K562 (cell line): ENCODE results near the gene UCP3. TPM values are rescaled to one million over a fixed set of nuclear protein-coding genes. Genes with fewer than 3 reads are reported as not detected.

Experiments
- ATAC-seq: fragments of 200-7000 bp; cut with Tn5 transposase; 3 replicates; pipeline ENCODE4 v1.9.1; 2020; ENCODE audit warnings: moderate library complexity
- BruUV-seq: library from RNA; stranded (reverse); fragments of 400-500 nt; replicated peaks from 2 replicates; lab custom pipeline; 2021; lab: Mats Ljungman, UMichigan
- CTCF ChIA-PET: fragments of 300-600 bp; formaldehyde crosslinking; extraction: SDS; loops from one replicate; lab custom pipeline; 2021; ENCODE audit warnings: low intra/inter-chr PET ratio; lab: Yijun Ruan, JAX
- POLR2A ChIA-PET: fragments of 300-600, 350-650 bp; sonication (Branson Sonifier 250); formaldehyde crosslinking; extraction: SDS; loops from one replicate; lab custom pipeline; 2021; ENCODE audit warnings: antibody characterized with exemption, inconsistent platforms; lab: Yijun Ruan, JAX
- DNase-seq, 4 experiments: peaks; one replicate each; pipeline versions ENCODE4 v3.0.0 to v3.0.0-alpha.2; 2011 to 2018; ENCODE audit warnings: low spot score in 3 of 4, mixed read lengths in 3 of 4; ENCODE audit errors: extremely low read depth in 1 of 4
- FAIRE-seq: peaks from 2 replicates; lab custom pipeline; 2011; peaks lifted over from hg19 to GRCh38; lab: Jason Lieb, UNC
- H2AFZ ChIP-seq: 2 replicates; pipeline ENCODE4 v1.6.0; 2011; ENCODE audit warnings: low read depth, low read length, control low read depth, inconsistent platforms
- H3K27ac ChIP-seq: fragments of 200-600 bp; 3 replicates; pipeline ENCODE4 v1.8.0; 2011; ENCODE audit warnings: low read depth, mild to moderate bottlenecking, control low read depth, inconsistent platforms, low read length, moderate library complexity, mixed read lengths; ENCODE audit errors: extremely low read depth
- H3K27me3 ChIP-seq, 2 experiments: fragments of 300-600 bp in 1 of 2; 2 replicates in 1 of 2; 3 replicates in 1 of 2; pipeline versions ENCODE4 v1.6.0 to v1.8.0; 2011; ENCODE audit warnings: inconsistent platforms in 2 of 2, low read length in 2 of 2, mild to moderate bottlenecking in 1 of 2, mixed read lengths in 1 of 2, moderate library complexity in 1 of 2; ENCODE audit not compliant: control insufficient read depth in 2 of 2, insufficient read depth in 2 of 2
- H3K36me3 ChIP-seq: fragments of 300-600 bp; 3 replicates; pipeline ENCODE4 v1.8.0; 2011; ENCODE audit warnings: mild to moderate bottlenecking, low read length, inconsistent platforms; ENCODE audit not compliant: control insufficient read depth, insufficient read depth
- H3K4me1 ChIP-seq, 2 experiments: fragments of 200-600 bp in 1 of 2; replicated peaks in 1 of 2; 2 replicates in 1 of 2; 3 replicates in 1 of 2; pipeline versions ENCODE4 v1.5.1 to v1.8.0; 2011; ENCODE audit warnings: inconsistent platforms in 2 of 2, low read length in 2 of 2, mild to moderate bottlenecking in 1 of 2, mixed read lengths in 1 of 2, moderate library complexity in 1 of 2; ENCODE audit not compliant: control insufficient read depth in 2 of 2, insufficient read depth in 2 of 2
- H3K4me2 ChIP-seq: 2 replicates; pipeline ENCODE4 v1.6.1; 2011; ENCODE audit warnings: low read length, control low read depth, inconsistent platforms, mixed read lengths; ENCODE audit not compliant: insufficient read depth
- H3K4me3 ChIP-seq: fragments of 200-600 bp; sonication (generic), shearing (Covaris generic); 2 replicates; pipeline ENCODE4 v1.5.1; 2016; ENCODE audit warnings: control low read depth, inconsistent platforms
- H3K79me2 ChIP-seq: fragments of 200-600 bp; 3 replicates; pipeline ENCODE4 v1.8.0; 2011; ENCODE audit warnings: low read length, inconsistent platforms; ENCODE audit not compliant: control insufficient read depth, insufficient read depth
- H3K9ac ChIP-seq, 2 experiments: 2 replicates each; pipeline versions ENCODE4 v1.6.0 to v1.6.1; 2011; ENCODE audit warnings: low read depth in 2 of 2, low read length in 2 of 2, control low read depth in 1 of 2, inconsistent platforms in 1 of 2, mild to moderate bottlenecking in 1 of 2, mixed read lengths in 1 of 2; ENCODE audit not compliant: insufficient read depth in 1 of 2
- H3K9me1 ChIP-seq: one replicate; pipeline ENCODE4 v1.6.0; 2011; ENCODE audit warnings: inconsistent platforms, mild to moderate bottlenecking, low read length, moderate library complexity; ENCODE audit not compliant: control insufficient read depth, insufficient read depth
- H3K9me3 ChIP-seq: replicated peaks from 2 replicates; pipeline ENCODE4 v1.5.1; 2011; ENCODE audit warnings: low read depth, low read length, inconsistent platforms; ENCODE audit not compliant: control insufficient read depth, insufficient read depth
- H4K20me1 ChIP-seq: replicated peaks from 2 replicates; pipeline ENCODE4 v1.6.1; 2011; ENCODE audit warnings: low read length, inconsistent platforms, mixed read lengths; ENCODE audit not compliant: control insufficient read depth, insufficient read depth
- CEBPG ChIP-seq, 3 experiments: fragments of 200-800 bp in 1 of 3; sonication (Bioruptor generic) in 1 of 3; sonication (generic) in 1 of 3; formaldehyde crosslinking in 1 of 3; IDR thresholded peaks in 2 of 3; conservative IDR thresholded peaks in 1 of 3; 2 replicates each; pipeline versions ENCODE4 v1.6.1 to v1.8.0; 2016 to 2022; ENCODE audit warnings: missing compliant biosample characterization in 2 of 3, missing genetic modification characterization in 2 of 3, mild to moderate bottlenecking in 1 of 3, missing genetic modification reagents in 1 of 3
- EGR1 ChIP-seq: fragments of 450-650 bp; conservative IDR thresholded peaks from 2 replicates; pipeline ENCODE4 v1.6.1; 2017; ENCODE audit warnings: mild to moderate bottlenecking
- NONO ChIP-seq, 2 experiments: fragments of 200-400 bp in 1 of 2; fragments of 450-650 bp in 1 of 2; formaldehyde crosslinking in 1 of 2; IDR thresholded peaks; 2 replicates each; pipeline ENCODE4 v1.6.1; 2017; ENCODE audit warnings: low read depth in 2 of 2, mild to moderate bottlenecking in 2 of 2, moderate library complexity in 2 of 2, low read length in 1 of 2
- POLR2A ChIP-seq: fragments of 450-650 bp; conservative IDR thresholded peaks from 2 replicates; pipeline ENCODE4 v1.6.1; 2016
- POLR2AphosphoS5 ChIP-seq: IDR thresholded peaks from 2 replicates; pipeline ENCODE4 v1.6.1; 2011; ENCODE audit warnings: mild to moderate bottlenecking, low read depth, low read length, moderate library complexity; ENCODE audit not compliant: control insufficient read depth, insufficient read depth
- POLR2B ChIP-seq: fragments of 450-650 bp; IDR thresholded peaks from 2 replicates; pipeline ENCODE4 v1.6.1; 2018; ENCODE audit warnings: low read depth; ENCODE audit not compliant: partially characterized antibody
- SREBF1 ChIP-seq: fragments of 150-350 bp; IDR thresholded peaks from 2 replicates; pipeline ENCODE4 v1.6.1; 2014; ENCODE audit warnings: antibody characterized with exemption, low read depth, low read length, borderline replicate concordance
- SUPT5H ChIP-seq: fragments of 450-650 bp; IDR thresholded peaks from 2 replicates; pipeline ENCODE4 v1.6.1; 2016
- TCF3 ChIP-seq: sonication (generic); formaldehyde crosslinking; IDR thresholded peaks from 2 replicates; pipeline ENCODE4 v1.4.0; 2020; ENCODE audit warnings: mild to moderate bottlenecking, missing genetic modification reagents
- TEAD1 ChIP-seq, 2 experiments: fragments of 450-650 bp in 1 of 2; sonication (generic) in 1 of 2; formaldehyde crosslinking; IDR thresholded peaks; 2 replicates each; pipeline versions ENCODE4 v1.4.0 to v1.8.0; 2020 to 2022; ENCODE audit warnings: mild to moderate bottlenecking in 2 of 2, missing genetic modification reagents in 1 of 2
- ZNF695 ChIP-seq: fragments of 450-650 bp; formaldehyde crosslinking; IDR thresholded peaks from 2 replicates; pipeline ENCODE4 v1.4.0; 2020; ENCODE audit warnings: mild to moderate bottlenecking, moderate library complexity
- WGBS: fragments of 100-300 bp; shearing (Covaris generic); methylation state at CpG from one replicate; pipeline ENCODE4 v1.1.6; 2016; ENCODE audit warnings: low coverage, mixed read lengths; ENCODE audit not compliant: insufficient coverage; ENCODE audit errors: missing lambda C conversion rate; 5-methylcytosine and 5-hydroxymethylcytosine counted together
- in situ Hi-C: fragments of 300-500 bp; cut with MboI; formaldehyde crosslinking; loops from 4 replicates; pipeline ENCODE4 v1.15.0; 2018; ENCODE audit warnings: inconsistent platforms, mixed read lengths
- intact Hi-C: fragments of 100-400 bp; cut with micrococcal nuclease; formaldehyde crosslinking; loops from 2 replicates; pipeline ENCODE4 v1.14.2; 2022
- polyA plus RNA-seq, 8 experiments: library from polyadenylated mRNA; depleted of rRNA in 4 of 8; stranded (reverse) in 5 of 8; unstranded in 3 of 8; fragments of >200 nt; fragmentation: Nextera tagmentation in 2 of 8; fragmentation: Illumina TruSeq in 1 of 8; extraction: Ambion mirVana in 2 of 8; extraction: Trizol in 1 of 8; gene quantifications; 2 replicates each; pipeline versions ENCODE4 v1.2.1 to v1.2.3, GENCODE V29; 2011 to 2014; ENCODE audit warnings: inconsistent platforms in 1 of 8, missing spikeins in 1 of 8
- total RNA-seq, 7 experiments: library from RNA; depleted of rRNA in 6 of 7; stranded (reverse); fragments of >200 nt in 6 of 7; fragmentation: Illumina TruSeq in 2 of 7; extraction: Trizol in 2 of 7; gene quantifications; 2 replicates each; pipeline versions ENCODE4 v1.2.1 to v1.2.3, GENCODE V29; 2011 to 2021; ENCODE audit warnings: low replicate concordance in 1 of 7
- TF ChIP-seq, protein P1 (sequence below), 2 experiments: fragments of 250-450 bp in 1 of 2; fragments of 450-650 bp in 1 of 2; sonication (Bioruptor Pico) in 1 of 2; IDR thresholded peaks; 2 replicates each; pipeline versions ENCODE4 v1.6.1 to v1.8.0; 2016 to 2021; ENCODE audit warnings: mild to moderate bottlenecking in 2 of 2, moderate library complexity in 2 of 2, missing compliant biosample characterization in 1 of 2, missing genetic modification characterization in 1 of 2
- TF ChIP-seq, protein P2 (sequence below): fragments of 450-650 bp; IDR thresholded peaks from 2 replicates; pipeline ENCODE4 v1.7.1; 2018; ENCODE audit warnings: mild to moderate bottlenecking, low read depth; ENCODE audit not compliant: partially characterized antibody
- TF ChIP-seq, protein P3 (sequence below): fragments of 250-450 bp; sonication (Bioruptor Pico); IDR thresholded peaks from 2 replicates; pipeline ENCODE4 v1.6.1; 2021; ENCODE audit warnings: mild to moderate bottlenecking

The UCP3 gene
- total and polyA plus RNA-seq, 9 of the 15 experiments (the other 6 are each of a cell fraction or from before 2014, with no cell fraction given) = 0.05 to 0.65 (median 0.25) TPM; not detected in 2

DNA sequence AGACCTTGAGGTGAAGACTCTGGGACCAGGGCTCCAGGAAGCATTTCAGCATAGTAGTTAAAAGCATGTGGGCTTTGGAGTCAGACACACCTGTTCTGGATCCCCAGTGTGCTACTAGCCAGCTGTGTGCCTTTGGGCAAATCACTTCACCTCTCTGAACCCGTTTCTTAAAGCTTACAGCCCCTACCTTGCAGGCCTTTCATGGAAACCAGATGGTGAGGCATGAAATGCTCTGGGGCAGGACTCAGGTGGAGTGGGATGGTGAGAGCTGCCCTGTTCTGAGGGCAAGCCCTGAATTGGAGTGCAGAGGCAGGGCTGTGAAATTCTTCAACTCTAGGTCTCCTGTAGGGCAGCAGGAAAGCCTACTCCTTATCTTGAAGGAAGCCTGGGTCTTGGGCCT lies 36.7 kb downstream of the UCP3 start (continued):
- TF ChIP-seq, protein P1, sequence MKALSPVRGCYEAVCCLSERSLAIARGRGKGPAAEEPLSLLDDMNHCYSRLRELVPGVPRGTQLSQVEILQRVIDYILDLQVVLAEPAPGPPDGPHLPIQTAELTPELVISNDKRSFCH (CRISPR knock-in tag; IDR thresholded peaks at IDR 0.05) = no peak
- TF ChIP-seq, protein P1 (tag; IDR thresholded peaks at IDR 0.05) = no peak
- TF ChIP-seq TEAD1 (CRISPR knock-in tag; IDR thresholded peaks at IDR 0.05) (no peak), SREBF1 (no peak), CEBPG (CRISPR knock-in tag; IDR thresholded peaks at IDR 0.05) (no peak), CEBPG (tag; conservative IDR thresholded peaks at IDR 0.05 in 1 of 2, IDR thresholded peaks at IDR 0.05 in 1 of 2) (no peak), SUPT5H (0 out of 2 replicates have a peak, but pooled peaks have one; percentile 39), EGR1 (no peak), NONO (IDR thresholded peaks at IDR 0.05; ENCODE audit: low read depth in 2 of 2, low read length in 1 of 2) (no peak), POLR2A (peak; percentile 50), TCF3 (CRISPR knock-in tag) (no peak)

DNA sequence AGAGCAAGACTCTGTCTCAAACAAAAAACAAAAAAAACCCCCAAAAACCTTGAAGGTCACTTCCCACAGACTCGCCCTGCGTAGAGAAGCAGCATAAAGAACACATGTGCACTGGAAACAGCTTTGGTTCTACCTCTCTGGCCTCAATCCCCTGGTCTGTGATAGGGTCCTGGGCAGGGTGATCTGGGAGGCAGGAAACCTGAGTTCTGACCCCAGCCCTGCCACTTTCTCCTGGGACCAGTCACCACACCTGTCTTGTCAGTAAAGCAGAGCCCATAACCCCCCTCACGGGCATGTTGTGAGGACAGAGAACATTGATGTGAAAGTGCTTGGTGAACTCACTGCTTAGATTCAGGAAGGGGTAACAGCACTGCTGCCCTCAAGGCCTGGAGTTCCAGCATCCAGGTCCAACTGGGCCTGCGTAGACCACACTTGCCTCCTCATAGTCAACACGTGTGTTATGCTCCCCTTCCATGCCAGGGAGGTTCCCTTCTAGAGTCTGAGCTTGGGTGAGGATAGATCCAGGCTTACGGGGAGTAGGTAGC lies 37.6 kb downstream of the UCP3 start:
- Histone ChIP-seq H3K9ac (peak overlapping the region in 1 of 2 experiments; percentile 53; a peak in 1 of 4 replicates), H3K27ac (no peak overlapping the region)
- TF ChIP-seq, protein P2, sequence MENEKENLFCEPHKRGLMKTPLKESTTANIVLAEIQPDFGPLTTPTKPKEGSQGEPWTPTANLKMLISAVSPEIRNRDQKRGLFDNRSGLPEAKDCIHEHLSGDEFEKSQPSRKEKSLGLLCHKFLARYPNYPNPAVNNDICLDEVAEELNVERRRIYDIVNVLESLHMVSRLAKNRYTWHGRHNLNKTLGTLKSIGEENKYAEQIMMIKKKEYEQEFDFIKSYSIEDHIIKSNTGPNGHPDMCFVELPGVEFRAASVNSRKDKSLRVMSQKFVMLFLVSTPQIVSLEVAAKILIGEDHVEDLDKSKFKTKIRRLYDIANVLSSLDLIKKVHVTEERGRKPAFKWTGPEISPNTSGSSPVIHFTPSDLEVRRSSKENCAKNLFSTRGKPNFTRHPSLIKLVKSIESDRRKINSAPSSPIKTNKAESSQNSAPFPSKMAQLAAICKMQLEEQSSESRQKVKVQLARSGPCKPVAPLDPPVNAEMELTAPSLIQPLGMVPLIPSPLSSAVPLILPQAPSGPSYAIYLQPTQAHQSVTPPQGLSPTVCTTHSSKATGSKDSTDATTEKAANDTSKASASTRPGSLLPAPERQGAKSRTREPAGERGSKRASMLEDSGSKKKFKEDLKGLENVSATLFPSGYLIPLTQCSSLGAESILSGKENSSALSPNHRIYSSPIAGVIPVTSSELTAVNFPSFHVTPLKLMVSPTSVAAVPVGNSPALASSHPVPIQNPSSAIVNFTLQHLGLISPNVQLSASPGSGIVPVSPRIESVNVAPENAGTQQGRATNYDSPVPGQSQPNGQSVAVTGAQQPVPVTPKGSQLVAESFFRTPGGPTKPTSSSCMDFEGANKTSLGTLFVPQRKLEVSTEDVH = peak; percentile 48
- TF ChIP-seq ZNF695 (CRISPR knock-in tag) = no peak
- TF ChIP-seq POLR2B = peak; percentile 52
- peak; percentile 37; the same call in 1 of the 2 replicates for TF ChIP-seq POLR2AphosphoS5
- TF ChIP-seq, protein P3, sequence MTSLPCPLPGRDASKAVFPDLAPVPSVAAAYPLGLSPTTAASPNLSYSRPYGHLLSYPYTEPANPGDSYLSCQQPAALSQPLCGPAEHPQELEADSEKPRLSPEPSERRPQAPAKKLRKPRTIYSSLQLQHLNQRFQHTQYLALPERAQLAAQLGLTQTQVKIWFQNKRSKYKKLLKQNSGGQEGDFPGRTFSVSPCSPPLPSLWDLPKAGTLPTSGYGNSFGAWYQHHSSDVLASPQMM = no peak

More for the DNA sequence above, 37.6 kb downstream of the UCP3 start:
- H2AFZ ChIP-seq = no peak overlapping the region
- ChIA-PET CTCF (no interaction called here), POLR2A (interaction anchor here (0.5 to 5.7 kb wide), 7 partner anchors 9 to 179 kb away, joined by 3 to 54 read pairs (median 3); partner anchors contain the start of genes DNAJB13 and UCP2)
- BruUV-seq = no TSS peak
- ATAC-seq (peak; percentile 8; the same call in 2 of the 3 replicates), DNase-seq (peak in 2 of 4 experiments; percentile 12 to 28), FAIRE-seq (no peak)
- H3K9me1 ChIP-seq = no peaks in the 10 kb centered on the region
- peaks cover 12 to 34% of the 10 kb centered on the region in 2 experiments; a peak in 4 of 5 replicates for H3K4me1 ChIP-seq
- in situ Hi-C loops = no loop called here
- H3K27me3 ChIP-seq = no peaks in the 10 kb centered on the region
- 79% methylated on average over 6 of the region's 6 CpGs for WGBS
- H4K20me1 ChIP-seq = peaks cover 14% of the 10 kb centered on the region
- no peaks in the 10 kb centered on the region for H3K79me2 ChIP-seq
- H3K36me3 ChIP-seq = peaks cover 25% of the 10 kb centered on the region; the same call in 2 of the 3 replicates
- no peak overlapping the region for H3K4me2 ChIP-seq
- intact Hi-C loops = no loop called here
- no peaks in the 10 kb centered on the region for H3K9me3 ChIP-seq
- H3K4me3 ChIP-seq = no peak overlapping the region
